B cell (primary cell): ENCODE measurements around the gene DLG2. TPM values are rescaled to one million over a fixed set of nuclear protein-coding genes. Genes with fewer than 3 reads are reported as not detected.

ENCODE experiments used
- ATAC-seq: fragments of 200-7000 bp; cut with Tn5 transposase; one replicate; pipeline ENCODE4 v1.10.0; 2021; ENCODE audit warnings: low read depth, mild to moderate bottlenecking, moderate number of reproducible peaks, moderate library complexity
- CTCF ChIA-PET: fragments of 350-600 bp; sonication (Branson Sonifier 250); formaldehyde crosslinking; loops from one replicate; lab custom pipeline; 2021; ENCODE audit warnings: antibody characterized with exemption, inconsistent platforms; lab: Charles Lee
- POLR2A ChIA-PET: fragments of 350-600 bp; sonication (Branson Sonifier 250); formaldehyde crosslinking; loops from one replicate; lab custom pipeline; 2021; ENCODE audit warnings: antibody characterized with exemption; lab: Charles Lee
- DNase-seq: peaks from one replicate; pipeline ENCODE4 v3.0.0; 2013
- H2AFZ ChIP-seq: 2 replicates; pipeline ENCODE4 v1.6.1; 2012; ENCODE audit warnings: mild to moderate bottlenecking, low read depth, low read length; ENCODE audit not compliant: insufficient read depth, poor library complexity, severe bottlenecking
- H3K27ac ChIP-seq, 2 donors: 1 replicate in 1 of 2; 2 replicates in 1 of 2; pipeline ENCODE4 v1.5.1; 2012 to 2013; ENCODE audit warnings: low read length in 2 of 2, mild to moderate bottlenecking in 2 of 2, moderate library complexity in 1 of 2
- H3K27me3 ChIP-seq, 4 experiments: fragments of 200-600 bp in 1 of 4; sonication (generic) in 1 of 4; replicated peaks in 1 of 4; 1 replicate in 2 of 4; 2 replicates in 2 of 4; pipeline versions ENCODE4 v1.6.1 to v1.7.0; 2013 to 2016; ENCODE audit warnings: low read length in 3 of 4, mild to moderate bottlenecking in 2 of 4, mixed read lengths in 1 of 4, moderate library complexity in 1 of 4; ENCODE audit not compliant: insufficient read depth in 4 of 4, control insufficient read depth in 3 of 4; ENCODE audit errors: control extremely low read depth in 1 of 4
- H3K36me3 ChIP-seq, 2 experiments: replicated peaks in 1 of 2; 1 replicate in 1 of 2; 2 replicates in 1 of 2; pipeline versions ENCODE4 v1.6.1 to v1.7.1; 2013; ENCODE audit warnings: low read length in 1 of 2; ENCODE audit not compliant: insufficient read depth in 2 of 2, control insufficient read depth in 1 of 2; ENCODE audit errors: control extremely low read depth in 1 of 2, extremely low read depth in 1 of 2
- H3K4me1 ChIP-seq, 2 donors: fragments of 200-600 bp in 1 of 2; sonication (generic) in 1 of 2; 1 replicate in 1 of 2; 2 replicates in 1 of 2; pipeline versions ENCODE4 v1.5.1 to v1.6.1; 2013 to 2017; ENCODE audit warnings: low read length in 2 of 2; ENCODE audit not compliant: control insufficient read depth in 2 of 2, insufficient read depth in 2 of 2
- H3K4me2 ChIP-seq: replicated peaks from 2 replicates; pipeline ENCODE3; 2012; ENCODE audit warnings: mild to moderate bottlenecking, low read depth, low read length; ENCODE audit not compliant: poor library complexity, severe bottlenecking
- H3K4me3 ChIP-seq, 5 experiments: fragments of 200-600 bp in 1 of 5; sonication (generic) in 1 of 5; 1 replicate in 3 of 5; 2 replicates in 2 of 5; pipeline versions ENCODE4 v1.5.1 to v1.7.0; 2011 to 2016; ENCODE audit warnings: low read length in 4 of 5, mild to moderate bottlenecking in 4 of 5, low read depth in 2 of 5, control low read depth in 1 of 5, moderate library complexity in 1 of 5; ENCODE audit not compliant: insufficient read depth in 1 of 5; ENCODE audit errors: control extremely low read depth in 1 of 5, extremely low read depth in 1 of 5
- H3K79me2 ChIP-seq: fragments of 200-600 bp; sonication (generic); one replicate; pipeline ENCODE4 v1.6.0; 2016; ENCODE audit warnings: low read length; ENCODE audit not compliant: control insufficient read depth, insufficient read depth
- H3K9ac ChIP-seq: fragments of 200-600 bp; sonication (generic); 2 replicates; pipeline ENCODE4 v1.6.1; 2017; ENCODE audit warnings: mild to moderate bottlenecking, low read length, moderate library complexity
- H3K9me3 ChIP-seq, 3 donors: one replicate each; pipeline versions ENCODE4 v1.6.1 to v1.7.1; 2013; ENCODE audit warnings: low read length in 2 of 3; ENCODE audit not compliant: control insufficient read depth in 2 of 3, insufficient read depth in 1 of 3; ENCODE audit errors: control extremely low read depth in 1 of 3
- H4K20me1 ChIP-seq: 2 replicates; pipeline ENCODE4 v1.6.0; 2012; ENCODE audit warnings: mild to moderate bottlenecking, low read length; ENCODE audit not compliant: insufficient read depth, control insufficient read depth, poor library complexity, severe bottlenecking
- H3K27ac Mint-ChIP-seq: one replicate; pipeline ENCODE4 v1.8.0; 2021; ENCODE audit warnings: mixed read lengths
- H3K27me3 Mint-ChIP-seq: one replicate; pipeline ENCODE4 v1.8.0; 2021; ENCODE audit warnings: mixed read lengths
- H3K4me1 Mint-ChIP-seq: one replicate; pipeline ENCODE4 v1.8.0; 2021; ENCODE audit warnings: mixed read lengths
- H3K4me3 Mint-ChIP-seq: one replicate; pipeline ENCODE4 v1.8.0; 2021; ENCODE audit warnings: mixed read lengths
- H3K9me3 Mint-ChIP-seq: one replicate; pipeline ENCODE4 v1.8.0; 2022; ENCODE audit warnings: mixed read lengths; ENCODE audit not compliant: insufficient read depth
- EZH2 ChIP-seq: IDR thresholded peaks from 2 replicates; pipeline ENCODE4 v1.6.1; 2012; ENCODE audit warnings: borderline replicate concordance, low read depth, mild to moderate bottlenecking, moderate library complexity, low read length; ENCODE audit not compliant: insufficient read depth, poor library complexity, severe bottlenecking
- WGBS: methylation state at CpG from one replicate; pipeline ENCODE4 v1.1.5; 2013; ENCODE audit warnings: missing lambda C conversion rate; ENCODE audit not compliant: insufficient coverage; 5-methylcytosine and 5-hydroxymethylcytosine counted together
- intact Hi-C: fragments of 100-400 bp; cut with micrococcal nuclease; formaldehyde crosslinking; loops from one replicate; pipeline ENCODE4 v1.10.0; 2022
- polyA plus RNA-seq: library from polyadenylated mRNA; depleted of rRNA; stranded (reverse); fragments of >200 nt; gene quantifications from 2 replicates; pipeline ENCODE4 v1.2.3, GENCODE V29; 2012
- total RNA-seq, 2 donors: library from RNA; stranded (reverse); fragments of 120-200 nt in 1 of 2; gene quantifications; 1 replicate in 1 of 2; 2 replicates in 1 of 2; pipeline versions ENCODE4 v1.2.3 to v1.2.4, GENCODE V29; 2013 to 2022
- TF ChIP-seq, protein P1 (sequence below): fragments of 200-600 bp; IDR thresholded peaks from one replicate; pipeline ENCODE4 v1.8.0; 2022; ENCODE audit warnings: antibody characterized with exemption, mild to moderate bottlenecking

DLG2 gene
- total and polyA plus RNA-seq, 2 donors (not counting 1 experiment from before 2014, with no cell fraction given) = 0.54 to 5.4 TPM

DNA sequence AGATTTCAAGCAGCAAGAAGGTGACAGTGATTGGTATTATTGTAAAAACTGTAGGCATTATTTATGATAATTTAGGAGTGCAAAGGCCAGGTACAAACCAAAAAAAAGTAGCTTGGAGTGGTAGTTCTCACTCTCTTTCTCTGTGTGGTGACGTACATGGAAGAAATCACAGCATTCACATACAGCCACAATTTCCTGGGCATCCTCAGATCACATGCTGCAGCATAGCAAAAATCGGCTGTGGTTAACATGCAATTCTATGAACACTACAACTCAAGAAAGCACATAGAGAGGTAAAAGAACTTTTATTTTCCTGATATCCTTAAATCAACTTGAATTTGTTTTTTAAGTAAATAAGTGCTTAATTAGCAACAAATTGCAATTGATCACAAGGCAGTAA lies 875.8 kb downstream of the DLG2 start:
- no CpG with 5 or more reads among the region's 2 CpGs for WGBS
- Histone ChIP-seq H3K27ac (no peak overlapping the region), H4K20me1 (no peaks in the 10 kb centered on the region)

GRCh38 chr11:84747871-84748270 lies 879.3 kb downstream of the DLG2 start:
- ChIA-PET CTCF (no interaction called here), POLR2A (no interaction called here)
- Histone ChIP-seq H3K9ac (no peak overlapping the region), H4K20me1 (no peaks in the 10 kb centered on the region), H3K4me2 (no peak overlapping the region), H2AFZ (no peak overlapping the region), H3K36me3 (no peaks in the 10 kb centered on the region), H3K27me3 (no peaks in the 10 kb centered on the region), H3K4me1 (no peaks in the 10 kb centered on the region), H3K4me3 (no peak overlapping the region), H3K27ac (no peak overlapping the region), H3K79me2 (no peaks in the 10 kb centered on the region), H3K9me3 (no peaks in the 10 kb centered on the region)
- H3K9me3 Mint-ChIP-seq = no peaks in the 10 kb centered on the region
- H3K4me3 Mint-ChIP-seq = no peak overlapping the region
- TF ChIP-seq, protein P1, sequence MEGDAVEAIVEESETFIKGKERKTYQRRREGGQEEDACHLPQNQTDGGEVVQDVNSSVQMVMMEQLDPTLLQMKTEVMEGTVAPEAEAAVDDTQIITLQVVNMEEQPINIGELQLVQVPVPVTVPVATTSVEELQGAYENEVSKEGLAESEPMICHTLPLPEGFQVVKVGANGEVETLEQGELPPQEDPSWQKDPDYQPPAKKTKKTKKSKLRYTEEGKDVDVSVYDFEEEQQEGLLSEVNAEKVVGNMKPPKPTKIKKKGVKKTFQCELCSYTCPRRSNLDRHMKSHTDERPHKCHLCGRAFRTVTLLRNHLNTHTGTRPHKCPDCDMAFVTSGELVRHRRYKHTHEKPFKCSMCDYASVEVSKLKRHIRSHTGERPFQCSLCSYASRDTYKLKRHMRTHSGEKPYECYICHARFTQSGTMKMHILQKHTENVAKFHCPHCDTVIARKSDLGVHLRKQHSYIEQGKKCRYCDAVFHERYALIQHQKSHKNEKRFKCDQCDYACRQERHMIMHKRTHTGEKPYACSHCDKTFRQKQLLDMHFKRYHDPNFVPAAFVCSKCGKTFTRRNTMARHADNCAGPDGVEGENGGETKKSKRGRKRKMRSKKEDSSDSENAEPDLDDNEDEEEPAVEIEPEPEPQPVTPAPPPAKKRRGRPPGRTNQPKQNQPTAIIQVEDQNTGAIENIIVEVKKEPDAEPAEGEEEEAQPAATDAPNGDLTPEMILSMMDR = no peak
- no peak for TF ChIP-seq EZH2
- ATAC-seq (no peak), DNase-seq (no peak)
- H3K27me3 Mint-ChIP-seq = no peaks in the 10 kb centered on the region
- no peaks in the 10 kb centered on the region for H3K4me1 Mint-ChIP-seq
- 7% methylated on average over 2 of the region's 2 CpGs for WGBS
- no peak overlapping the region for H3K27ac Mint-ChIP-seq
- intact Hi-C loops = no loop called here

More for the DNA sequence above, 875.8 kb downstream of the DLG2 start:
- Mint-ChIP-seq H3K27me3 (no peaks in the 10 kb centered on the region), H3K4me1 (no peaks in the 10 kb centered on the region), H3K27ac (no peak overlapping the region), H3K9me3 (no peaks in the 10 kb centered on the region), H3K4me3 (no peak overlapping the region)
- no peak for ATAC-seq
- ChIA-PET CTCF (no interaction called here), POLR2A (no interaction called here)
- Histone ChIP-seq H3K4me3 (no peak overlapping the region), H2AFZ (no peak overlapping the region), H3K27me3 (no peaks in the 10 kb centered on the region), H3K9me3 (no peaks in the 10 kb centered on the region), H3K79me2 (no peaks in the 10 kb centered on the region), H3K4me1 (no peaks in the 10 kb centered on the region), H3K36me3 (no peaks in the 10 kb centered on the region), H3K4me2 (no peak overlapping the region), H3K9ac (no peak overlapping the region)
- intact Hi-C loops = no loop called here
- TF ChIP-seq, protein P1 = no peak
- TF ChIP-seq EZH2 = no peak
- no peak for DNase-seq
